Glomerular visceral epithelial cell (primary cell): ENCODE results near the gene JADE2.
A peak's percentile ranks its signal among the peaks of the same experiment; 100 is the strongest.

ENCODE experiments used
- DNase-seq: peaks from one replicate; pipeline ENCODE4 v3.0.0-alpha.2; 2016; ENCODE audit errors: extremely low spot score

The JADE2 gene

DNA sequence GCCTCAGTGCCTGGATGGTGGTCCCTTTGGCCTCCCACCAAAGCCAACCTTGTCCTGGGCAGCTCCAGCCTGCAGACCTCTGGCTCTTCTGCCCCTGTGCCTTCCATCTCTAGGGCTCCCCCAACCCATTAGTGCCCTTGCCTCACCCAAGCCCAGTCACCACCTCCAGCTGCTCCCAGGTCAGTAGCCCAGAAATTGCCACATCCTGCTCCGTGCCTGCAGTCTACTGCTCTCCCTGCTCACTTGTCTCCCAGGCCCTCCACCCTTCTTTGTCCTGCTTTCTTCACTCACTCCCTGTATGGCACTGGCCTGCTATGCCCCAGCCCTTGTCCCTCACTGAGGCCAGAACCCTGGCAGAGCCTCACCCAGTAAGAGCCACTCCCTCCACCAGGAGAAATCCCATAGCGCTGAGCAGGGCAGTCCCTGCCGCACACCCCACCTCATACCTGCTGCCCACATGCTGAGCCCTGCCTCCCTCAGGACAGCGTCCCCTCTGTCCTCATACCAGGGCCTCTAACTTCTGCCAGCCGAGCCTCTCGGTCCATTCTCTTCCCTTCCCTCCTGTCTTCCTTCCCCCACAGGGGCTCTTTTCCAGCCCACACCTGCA, 44.4 kb downstream of the JADE2 start:
- no peak for DNase-seq

DNA sequence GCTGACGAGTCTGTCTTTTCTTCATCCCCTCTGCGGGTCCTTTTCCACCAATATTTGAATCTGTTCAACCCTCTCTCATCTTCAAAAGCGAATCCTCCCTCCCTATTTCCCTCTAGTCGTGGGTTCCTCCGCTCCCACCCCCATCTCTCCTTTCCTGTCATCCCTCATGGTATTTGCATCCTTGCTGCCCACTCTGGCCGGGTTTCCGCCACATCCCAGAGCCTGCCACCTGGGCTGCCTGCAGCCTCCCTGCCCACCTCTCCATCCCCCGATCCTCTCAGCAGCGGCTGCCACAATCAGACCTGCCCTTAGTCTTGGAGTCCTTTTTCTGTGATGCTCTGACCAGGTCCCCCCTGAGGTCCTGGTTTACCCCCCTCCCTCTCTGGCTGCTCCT, 44.9 kb downstream of the JADE2 start:
- DNase-seq: no peak

DNA sequence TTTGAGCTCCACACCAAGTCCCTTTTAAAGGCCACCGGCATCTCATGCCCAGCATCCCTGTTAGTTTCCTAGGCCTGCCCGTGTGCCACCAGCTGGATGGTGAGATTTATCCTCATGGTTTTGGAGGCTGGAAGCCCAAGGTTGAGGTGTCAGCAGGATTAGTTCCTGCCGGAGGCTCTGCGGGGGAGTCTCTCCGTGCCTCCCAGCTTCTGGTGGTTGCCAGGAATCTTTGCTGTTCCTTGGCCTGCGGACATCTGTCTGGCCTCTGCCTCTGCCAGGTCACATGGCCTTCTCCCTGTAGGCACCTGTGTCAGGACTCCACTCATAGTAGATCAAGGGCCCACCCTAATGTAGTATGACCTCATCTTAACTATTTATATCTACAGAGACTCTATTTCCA, 45.4 kb downstream of the JADE2 start:
- DNase-seq: no peak

DNA sequence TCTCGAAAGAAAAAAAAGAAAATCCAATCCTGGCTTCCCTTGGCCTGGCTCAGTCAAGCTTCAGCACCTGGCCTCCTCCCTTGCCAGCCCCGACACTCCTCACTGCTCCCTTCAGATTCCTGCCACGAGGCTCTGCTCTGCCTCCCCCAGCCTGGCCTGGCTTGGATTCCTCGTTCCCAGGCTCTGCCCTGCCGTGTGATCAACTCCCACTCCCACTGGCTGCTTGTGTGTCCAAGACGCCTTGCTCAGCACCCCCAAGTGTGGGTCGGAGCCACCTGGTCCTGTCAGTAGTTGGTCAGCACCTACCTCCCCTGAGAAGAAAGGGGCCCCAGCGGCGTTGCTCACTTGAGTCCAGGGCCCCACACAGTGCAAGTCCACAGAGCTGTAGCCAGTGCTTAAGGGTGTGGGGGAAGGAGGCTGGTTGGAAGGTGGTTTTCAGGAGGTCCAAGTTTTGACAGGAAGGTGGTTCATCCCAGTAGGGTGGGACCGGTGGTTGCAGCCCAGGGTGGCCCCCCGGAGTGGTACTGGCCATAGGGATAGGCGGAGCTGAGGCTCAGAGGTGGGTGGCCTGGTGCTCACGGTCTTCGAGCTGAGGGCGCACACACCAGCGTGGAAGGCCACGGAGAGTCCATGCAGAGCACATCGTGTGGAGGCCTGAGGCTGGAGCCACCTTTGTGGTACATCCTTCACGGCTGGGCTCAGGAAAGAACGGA, 46.4 kb downstream of the JADE2 start:
- DNase-seq: no peak

DNA sequence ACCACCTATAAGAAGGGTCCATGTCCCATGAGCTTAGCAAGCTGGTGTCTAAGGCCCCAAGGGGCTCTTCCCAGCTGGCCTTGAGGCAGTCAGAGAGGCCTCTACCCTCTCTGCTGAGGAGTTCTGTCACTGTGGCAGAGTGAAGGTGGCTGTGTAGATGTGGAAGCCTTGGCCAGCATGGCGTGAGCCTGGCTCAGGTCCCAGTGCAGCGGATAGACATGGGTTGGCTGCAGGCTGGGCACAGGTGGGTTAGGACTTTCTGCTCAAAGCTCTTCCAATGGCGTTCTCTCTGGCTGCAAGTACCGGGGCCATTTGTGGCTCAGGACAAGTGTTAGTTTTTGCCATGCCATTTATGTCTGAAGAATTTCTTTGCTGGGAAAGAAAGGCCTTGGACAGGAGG, 47.3 kb downstream of the JADE2 start:
- no peak for DNase-seq

DNA sequence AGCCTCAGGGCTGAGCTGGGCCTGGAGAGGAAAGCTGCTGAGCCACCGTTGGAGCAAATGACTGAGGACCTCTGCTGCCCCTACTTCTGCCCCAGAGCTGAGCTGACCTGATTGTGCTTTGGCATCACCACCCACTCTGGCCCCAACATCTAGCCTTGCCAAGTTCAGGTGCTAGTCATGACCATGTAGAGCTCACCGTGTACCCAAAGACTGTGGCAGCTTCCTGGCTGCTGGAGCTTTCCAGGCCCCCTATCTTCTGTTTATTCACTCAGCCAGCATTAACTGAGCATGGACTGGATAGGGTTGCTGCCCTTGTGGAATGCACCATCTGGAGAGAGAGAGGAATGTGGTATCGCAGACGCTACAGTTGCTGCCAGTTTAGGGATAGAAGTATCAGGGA, 49.1 kb downstream of the JADE2 start:
- DNase-seq: peak; percentile 44

DNA sequence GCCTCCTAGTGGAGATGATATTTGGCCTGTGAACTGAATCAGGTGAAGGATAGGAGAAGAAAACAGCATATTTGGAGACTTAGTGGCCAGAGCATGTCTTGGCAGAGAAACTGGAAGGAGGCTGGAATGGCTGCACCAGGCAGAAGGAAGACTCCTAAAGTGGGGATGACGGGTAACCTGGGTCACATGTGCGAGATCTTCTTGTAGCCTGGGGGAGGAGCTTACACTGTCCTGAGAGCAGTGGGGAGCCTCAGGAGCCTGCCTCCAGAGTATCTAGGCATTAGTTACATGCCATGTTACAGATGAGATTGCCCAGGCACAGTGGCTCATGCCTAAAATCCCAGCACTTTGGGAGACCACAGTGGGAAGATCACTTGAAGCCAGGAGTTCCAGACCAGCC, 49.8 kb downstream of the JADE2 start:
- DNase-seq: no peak

DNA sequence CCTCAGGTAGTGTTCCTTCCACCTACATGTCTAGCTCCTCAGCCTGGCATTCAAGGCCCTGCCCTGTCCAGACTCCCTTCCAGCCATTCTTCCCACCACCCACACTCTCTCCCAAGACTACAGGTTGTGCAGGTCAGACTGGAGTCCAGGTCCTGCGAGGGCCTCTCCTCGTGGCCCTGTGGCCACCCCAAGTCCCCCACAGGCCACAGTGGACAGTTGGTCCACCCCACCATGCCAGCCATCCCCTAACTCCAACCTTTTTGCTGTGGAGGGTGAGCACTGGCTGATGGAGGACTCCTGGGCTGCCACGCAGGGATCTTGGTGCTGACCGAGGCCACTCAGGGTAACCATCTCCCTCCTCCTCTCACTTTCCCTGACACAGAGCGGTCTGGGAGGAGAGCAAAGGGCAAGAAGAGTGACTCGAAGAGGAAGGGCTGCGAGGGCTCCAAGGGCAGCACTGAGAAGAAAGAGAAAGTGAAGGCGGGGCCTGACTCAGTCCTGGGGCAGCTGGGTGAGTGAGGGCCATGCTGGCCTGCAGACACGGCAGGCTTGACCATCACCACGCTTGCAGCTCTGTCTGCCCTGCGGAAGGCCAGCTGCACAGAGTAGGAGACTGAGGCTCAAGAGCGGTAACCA, 51.0 kb downstream of the JADE2 start:
- no peak for DNase-seq

DNA sequence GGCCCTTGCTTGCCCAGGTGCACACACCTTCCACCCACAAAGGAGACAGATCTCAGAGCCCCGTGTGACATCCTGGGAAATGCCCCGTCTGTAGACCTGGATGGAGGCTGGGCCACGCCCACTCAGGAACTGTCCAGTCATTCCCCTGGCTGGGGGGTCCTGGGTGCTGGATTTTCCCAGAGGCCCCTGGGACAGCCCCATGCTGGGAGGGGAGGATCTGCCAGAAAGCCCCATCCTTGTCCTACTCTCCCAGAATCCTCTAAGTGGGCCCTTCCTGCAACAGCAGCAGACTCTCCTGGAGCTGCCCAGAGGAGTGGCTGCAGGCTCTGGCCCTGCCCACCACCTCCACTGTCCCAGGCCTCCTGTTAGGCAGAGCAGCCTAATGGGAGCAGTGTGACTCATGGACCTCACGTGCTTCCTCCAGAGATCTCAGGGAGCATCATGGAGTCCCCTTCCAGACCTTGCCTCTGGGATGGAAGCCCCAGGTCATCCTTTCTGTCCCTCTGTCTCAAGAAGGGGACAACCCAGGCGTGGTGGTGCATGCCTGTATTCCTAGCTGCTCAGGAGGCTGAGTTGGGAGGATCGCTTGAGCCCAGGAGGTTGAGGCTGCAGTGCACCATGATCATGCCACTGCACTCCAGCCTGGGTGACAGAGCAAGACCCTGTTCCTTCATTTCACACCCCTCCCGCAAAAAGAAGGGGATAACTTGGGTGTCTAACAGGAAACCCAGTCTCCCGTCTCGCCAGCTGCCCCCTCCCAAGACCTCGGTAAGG, 51.7 kb downstream of the JADE2 start:
- peak; percentile 83 for DNase-seq

DNA sequence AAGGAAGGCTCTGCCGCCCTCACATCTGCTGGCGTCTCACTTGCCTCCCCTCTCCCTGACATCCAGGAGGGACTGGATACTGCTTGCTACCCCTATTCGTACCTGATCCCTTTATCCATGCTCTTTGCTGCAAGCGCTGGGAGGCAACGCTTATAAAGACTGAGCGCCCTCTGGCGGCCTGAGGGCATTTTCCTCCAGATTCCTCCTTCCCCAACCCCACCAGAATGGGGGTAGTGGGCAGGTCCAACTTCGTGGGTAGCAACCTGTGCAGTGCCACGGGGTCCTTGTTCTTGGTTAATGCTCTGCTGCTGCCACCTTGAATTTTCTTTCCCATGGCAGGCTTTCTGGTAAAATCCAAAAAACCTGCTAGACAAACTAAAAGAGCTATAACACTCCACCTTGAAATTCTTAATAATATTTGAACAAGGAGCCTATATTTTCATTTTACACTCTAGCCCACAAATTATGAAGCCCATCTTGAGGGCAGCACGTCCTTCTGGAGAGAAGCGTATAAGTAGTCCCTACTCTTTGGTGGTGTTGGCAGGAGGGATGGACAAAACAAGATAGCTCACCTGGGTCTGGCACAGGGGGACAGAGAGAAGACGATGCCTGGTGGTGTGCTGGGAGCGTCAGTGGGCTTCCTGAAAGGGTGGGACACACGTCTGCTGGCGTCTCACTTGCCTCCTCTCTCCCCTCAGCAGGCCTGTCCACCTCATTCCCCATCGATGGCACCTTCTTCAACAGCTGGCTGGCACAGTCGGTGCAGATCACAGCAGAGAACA, 52.5 kb downstream of the JADE2 start:
- peak; percentile 82 for DNase-seq

DNA sequence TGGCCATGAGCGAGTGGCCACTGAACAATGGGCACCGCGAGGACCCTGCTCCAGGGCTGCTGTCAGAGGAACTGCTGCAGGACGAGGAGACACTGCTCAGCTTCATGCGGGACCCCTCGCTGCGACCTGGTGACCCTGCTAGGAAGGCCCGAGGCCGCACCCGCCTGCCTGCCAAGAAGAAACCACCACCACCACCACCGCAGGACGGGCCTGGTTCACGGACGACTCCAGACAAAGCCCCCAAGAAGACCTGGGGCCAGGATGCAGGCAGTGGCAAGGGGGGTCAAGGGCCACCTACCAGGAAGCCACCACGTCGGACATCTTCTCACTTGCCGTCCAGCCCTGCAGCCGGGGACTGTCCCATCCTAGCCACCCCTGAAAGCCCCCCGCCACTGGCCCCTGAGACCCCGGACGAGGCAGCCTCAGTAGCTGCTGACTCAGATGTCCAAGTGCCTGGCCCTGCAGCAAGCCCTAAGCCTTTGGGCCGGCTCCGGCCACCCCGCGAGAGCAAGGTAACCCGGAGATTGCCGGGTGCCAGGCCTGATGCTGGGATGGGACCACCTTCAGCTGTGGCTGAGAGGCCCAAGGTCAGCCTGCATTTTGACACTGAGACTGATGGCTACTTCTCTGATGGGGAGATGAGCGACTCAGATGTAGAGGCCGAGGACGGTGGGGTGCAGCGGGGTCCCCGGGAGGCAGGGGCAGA, 53.3 kb downstream of the JADE2 start:
- no peak for DNase-seq

DNA sequence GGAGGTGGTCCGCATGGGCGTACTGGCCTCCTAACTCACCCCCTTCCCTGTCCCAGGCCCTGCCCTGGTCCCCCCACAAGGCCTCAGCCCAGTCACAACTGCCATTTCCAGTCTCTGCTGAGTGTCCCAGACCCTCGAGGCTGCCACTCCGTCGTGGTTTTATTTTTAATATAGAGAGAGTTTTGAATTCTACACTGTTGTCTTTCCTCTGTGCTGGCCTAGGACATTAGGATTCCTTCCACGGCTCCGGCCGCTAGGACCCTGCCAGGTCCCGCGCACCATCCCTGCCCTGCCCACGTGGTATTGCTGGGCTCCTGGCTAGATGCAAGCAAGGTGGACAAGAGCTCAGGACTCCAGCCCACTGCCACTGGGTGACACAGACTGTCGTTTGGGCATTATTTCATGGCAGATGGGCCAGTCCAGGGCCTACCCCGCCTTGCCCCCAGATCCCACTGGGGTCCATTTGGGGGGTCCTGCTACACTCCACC, 53.9 kb downstream of the JADE2 start:
- DNase-seq: no peak

DNA sequence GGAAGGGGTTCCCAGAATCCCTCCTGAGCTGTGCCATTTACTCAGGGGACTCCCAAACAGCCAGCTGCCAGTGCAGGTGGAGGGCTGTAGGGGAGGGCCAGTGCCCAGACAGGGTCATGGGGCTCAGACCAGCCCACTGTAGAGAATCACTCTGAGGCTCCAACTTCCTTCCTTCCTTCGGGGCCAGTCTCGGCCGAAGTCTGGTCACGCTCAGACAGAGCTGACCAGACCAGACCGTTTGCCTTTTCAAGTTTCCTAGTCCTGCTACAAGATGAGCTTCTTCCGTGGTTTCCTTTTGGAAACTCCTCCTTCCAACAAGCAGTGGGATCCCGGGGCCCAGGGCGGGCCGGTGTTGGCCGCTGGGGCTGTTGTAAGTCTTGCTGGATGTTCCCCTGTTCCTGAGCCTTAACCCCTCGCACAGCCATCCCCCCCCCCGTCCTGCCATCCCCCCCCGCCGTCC, 54.6 kb downstream of the JADE2 start:
- DNase-seq: no peak

DNA sequence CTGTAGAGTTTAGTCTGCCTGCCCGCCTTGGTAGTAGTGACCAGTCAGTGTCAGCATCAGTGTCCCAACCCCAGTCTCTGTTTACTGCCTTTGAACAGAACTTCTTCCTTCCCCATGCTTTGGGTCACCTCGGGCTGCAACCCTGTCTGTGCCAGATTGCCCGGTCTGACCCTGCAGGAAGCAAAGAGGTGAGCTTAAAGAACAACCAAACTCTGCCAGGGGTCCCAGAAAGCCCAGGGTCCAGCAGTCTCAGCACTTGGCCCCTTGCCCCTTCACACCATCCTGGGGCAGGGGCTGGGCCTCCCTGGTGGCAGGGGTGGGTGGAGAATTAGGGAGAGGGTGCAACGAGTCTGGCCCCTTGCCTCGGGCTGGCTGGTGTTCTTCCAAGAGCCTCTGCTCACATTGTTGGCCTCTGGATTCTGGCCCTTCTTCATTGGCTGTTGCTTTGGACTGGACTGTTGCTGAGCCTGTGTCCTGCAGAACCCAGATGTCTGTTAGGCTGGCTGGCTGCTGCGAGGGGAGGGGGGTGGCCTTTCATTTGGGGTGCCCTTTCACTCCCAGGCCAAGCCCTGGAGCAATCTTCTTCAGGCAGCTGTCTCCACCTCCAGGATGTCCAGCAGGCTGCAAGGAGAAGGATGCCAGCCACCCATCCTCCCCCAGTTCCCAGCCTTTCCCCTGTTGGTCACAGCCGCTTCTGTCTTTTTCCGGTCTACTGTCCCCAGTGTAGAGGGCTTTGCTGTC, 55.9 kb downstream of the JADE2 start:
- DNase-seq: no peak

DNA sequence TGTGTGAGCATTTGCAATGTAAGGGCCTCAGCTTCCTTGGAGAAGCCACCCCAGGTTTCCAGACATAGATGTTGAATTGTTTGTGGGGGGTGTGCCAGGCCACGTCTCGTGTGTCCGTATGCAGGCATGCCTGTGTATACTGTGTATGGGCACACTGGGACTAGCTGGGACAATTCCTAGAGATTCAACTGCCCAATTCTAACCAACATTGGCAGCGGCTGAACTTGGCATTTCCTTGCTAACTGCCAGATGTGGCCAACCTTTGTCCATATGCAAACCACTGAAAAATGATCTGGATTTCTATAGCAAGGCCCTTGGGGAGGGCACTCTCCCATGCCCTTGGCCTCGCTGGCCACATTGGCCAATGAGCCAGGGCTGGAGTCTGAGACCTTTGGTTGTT, 56.8 kb downstream of the JADE2 start:
- DNase-seq: no peak

DNA sequence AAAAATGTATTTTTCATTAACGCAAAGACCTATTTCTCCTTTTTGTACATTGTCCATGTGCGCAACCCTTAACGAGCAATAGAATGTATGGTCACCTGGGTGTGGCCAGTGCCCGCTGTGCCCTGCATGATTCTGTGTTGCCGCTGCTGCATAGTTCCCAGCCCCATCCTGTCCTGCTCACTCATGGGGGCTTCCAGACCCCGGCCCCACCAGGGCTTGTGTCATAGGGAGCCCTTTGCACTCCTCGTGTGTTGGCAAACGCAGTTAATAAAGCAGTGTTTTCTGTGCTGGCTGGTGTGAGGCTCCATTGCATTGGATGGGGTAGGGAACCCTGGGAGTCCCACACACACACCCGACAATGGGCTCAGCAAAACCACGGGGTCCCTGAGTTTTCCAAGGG, 57.5 kb downstream of the JADE2 start:
- no peak for DNase-seq

DNA sequence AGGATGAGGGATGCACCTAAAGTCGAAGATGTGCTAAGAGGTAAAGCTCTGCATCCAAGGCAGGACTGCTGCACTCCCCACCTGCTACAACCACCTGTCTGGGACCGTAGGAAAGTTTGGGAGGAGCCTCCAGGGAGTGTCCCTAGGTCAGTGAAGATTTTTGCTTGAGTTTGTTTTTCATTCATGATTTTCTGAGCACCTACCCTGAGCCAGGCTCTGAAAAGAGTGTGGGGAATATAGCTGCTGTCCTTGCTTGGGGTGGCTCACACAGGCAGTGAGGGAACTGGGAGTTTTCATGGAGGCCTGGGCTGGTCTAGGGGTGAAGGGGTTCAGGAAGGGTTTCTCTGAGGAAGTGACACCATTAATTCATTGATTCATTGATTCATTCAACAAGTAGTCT, 58.3 kb downstream of the JADE2 start:
- no peak for DNase-seq

DNA sequence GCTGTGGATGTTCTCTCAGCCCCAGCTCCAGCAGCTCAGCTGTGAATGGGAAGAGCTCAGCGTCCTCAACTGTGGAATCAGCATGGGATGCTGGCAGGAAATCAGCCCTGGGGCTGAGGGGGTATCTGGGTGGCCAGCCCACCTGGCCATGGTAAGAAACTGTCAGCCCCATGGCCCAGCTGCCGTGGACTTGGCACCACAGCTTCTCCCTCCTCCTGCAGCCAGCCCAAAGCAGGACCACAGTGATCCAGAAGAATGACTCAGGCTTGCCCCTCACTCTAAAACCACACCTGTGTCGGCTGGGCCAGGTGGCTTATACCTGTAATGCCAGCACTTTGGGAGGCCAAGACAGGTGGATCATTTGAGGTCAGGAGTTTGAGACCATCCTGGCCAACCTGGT, 59.2 kb downstream of the JADE2 start:
- no peak for DNase-seq

DNA sequence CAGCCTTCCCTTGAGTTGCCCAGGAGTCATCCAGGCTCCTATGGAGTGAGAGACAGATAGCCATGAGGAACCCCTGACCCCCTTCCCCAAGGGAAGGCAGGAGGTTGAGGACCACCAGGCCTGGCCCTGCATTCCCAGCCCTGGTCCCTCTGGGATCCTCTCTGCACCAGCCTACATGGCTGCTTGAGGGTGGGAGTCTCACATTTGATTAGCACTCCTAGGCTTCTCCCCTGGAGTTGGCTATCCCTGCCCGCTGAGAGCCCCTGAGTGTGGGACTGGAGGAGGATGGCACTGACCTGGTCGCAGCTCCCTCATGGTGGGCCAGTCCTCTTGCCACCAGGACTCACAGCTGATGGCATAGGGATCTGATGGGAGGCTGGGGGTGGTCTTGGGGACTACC, 60.5 kb downstream of the JADE2 start:
- DNase-seq: no peak

DNA sequence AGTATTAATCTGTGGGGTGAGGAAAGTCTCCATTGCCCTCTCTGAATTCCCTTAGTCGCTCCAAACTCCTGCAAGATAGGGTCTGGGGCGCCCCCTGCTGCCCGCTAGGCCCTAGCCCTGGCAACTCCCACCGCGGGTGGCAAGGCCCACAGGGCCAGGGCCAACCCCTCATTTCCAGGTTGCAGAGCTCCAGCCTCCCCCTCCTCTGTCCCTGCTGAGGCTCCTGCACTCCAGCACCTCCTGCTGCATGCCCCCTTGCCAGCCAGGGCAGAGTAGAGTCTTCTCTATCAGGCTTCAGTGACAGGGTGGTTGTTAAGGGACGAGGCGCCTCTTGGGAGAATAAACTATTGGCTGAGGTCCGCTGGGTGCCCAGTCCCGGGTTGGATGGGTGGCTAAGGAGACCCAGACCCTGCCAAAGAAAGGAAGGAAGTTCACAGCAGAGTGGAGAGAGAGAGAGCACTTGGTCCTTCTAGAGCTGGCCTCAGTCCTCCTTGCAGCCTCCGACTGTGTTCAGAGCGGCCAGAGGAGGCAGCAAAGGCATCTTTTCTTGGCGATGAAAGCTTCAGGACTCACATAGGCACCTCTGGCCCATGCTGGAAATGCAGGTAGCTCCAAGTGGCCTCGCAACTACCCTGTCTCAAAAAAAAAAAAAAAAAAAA, 61.5 kb downstream of the JADE2 start:
- peak; percentile 78 for DNase-seq
